LoVo (cell line): ENCODE data around the gene EGF.

Source experiments
- DNase-seq: peaks from one replicate; pipeline ENCODE4 v3.0.0-alpha.2; 2016; ENCODE audit warnings: low spot score

EGF gene

GRCh38 chr4:109994415-109994827, 81.7 kb downstream of the EGF start:
- DNase-seq: no peak

GRCh38 chr4:109996526-109996925, 83.8 kb downstream of the EGF start:
- no peak for DNase-seq

- DNase-seq: peak; percentile 72
Observed at GRCh38 chr4:109998867-109999584, 86.3 kb downstream of the EGF start.

- DNase-seq: no peak
Observed at GRCh38 chr4:109999585-109999912, 86.9 kb downstream of the EGF start.

- DNase-seq: no peak
Observed at GRCh38 chr4:110002326-110002725, 89.6 kb downstream of the EGF start.

- DNase-seq: no peak
Observed at GRCh38 chr4:110003401-110004187, 90.9 kb downstream of the EGF start.

DNA sequence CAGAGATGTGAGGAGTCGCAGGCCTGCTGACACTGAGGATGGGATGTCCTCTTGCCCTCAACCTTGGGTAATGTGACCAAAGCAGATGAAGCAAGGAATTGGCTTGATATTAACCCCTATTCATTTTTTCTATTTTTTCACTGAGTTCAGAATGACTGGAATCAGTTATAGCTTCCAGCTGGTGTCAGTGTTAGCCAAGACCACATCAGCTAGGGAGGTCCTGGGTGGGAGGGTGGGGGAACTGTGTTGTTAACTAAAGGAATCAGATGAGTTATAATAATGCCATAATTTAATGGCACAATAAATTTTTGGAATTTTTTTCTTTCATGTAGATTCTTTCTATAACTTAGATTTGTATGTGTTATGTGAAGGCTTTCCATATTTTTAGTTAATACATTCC, 91.9 kb downstream of the EGF start:
- no peak for DNase-seq

DNA sequence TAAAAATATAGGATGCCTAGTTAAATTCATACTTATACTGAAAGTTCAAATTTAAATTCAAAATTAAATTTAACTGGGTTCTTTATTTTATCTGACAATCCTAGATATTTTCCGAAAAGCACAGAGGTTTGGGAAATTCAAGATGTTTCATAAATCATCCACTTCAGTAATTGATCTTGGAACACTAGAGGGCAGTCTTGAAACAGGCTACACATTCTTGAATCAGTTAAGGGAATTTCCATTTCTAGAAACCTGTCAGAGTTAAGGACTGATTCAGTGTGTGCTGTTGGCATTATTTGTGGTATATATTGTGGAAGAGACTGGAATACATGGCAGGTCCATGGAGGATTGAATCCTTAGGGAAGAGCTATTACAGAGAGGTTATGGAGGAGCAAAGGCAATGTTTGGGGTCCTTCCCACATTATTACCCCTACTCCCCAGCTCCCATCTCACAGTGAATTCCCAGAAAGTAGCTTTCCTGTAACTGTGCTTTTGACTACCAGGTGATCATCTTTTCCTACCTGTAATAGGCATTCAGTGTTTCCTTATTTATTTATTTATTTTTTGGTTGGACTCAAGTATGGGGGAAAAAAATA, 92.9 kb downstream of the EGF start:
- DNase-seq: peak; percentile 63

- no peak for DNase-seq
Observed at GRCh38 chr4:110007217-110007616, 94.5 kb downstream of the EGF start.

GRCh38 chr4:110008540-110008939, 95.9 kb downstream of the EGF start:
- DNase-seq: no peak

GRCh38 chr4:110009550-110009949, 96.9 kb downstream of the EGF start:
- no peak for DNase-seq

DNA sequence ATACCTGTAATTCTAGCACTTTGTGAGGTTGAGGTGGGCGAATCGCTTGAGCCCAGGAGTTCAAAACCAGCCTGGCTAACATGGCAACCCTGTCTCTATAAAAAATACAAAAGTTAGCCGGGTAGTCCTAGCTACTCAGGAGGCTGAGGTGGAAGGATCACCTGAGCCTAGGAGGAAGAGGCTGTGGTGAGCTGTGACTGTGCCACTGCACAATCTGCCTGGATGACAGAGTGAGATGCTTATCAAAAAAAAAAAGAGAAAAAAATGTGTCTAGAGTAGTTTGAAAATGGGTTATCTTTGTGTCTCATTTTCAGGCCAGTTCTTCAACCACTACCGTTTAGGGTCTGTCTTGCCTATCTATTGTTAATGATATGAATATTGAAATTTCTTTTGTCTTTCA, 98.1 kb downstream of the EGF start:
- no peak for DNase-seq

- DNase-seq: no peak
Observed at GRCh38 chr4:110012917-110013316, 100.2 kb downstream of the EGF start.

DNA sequence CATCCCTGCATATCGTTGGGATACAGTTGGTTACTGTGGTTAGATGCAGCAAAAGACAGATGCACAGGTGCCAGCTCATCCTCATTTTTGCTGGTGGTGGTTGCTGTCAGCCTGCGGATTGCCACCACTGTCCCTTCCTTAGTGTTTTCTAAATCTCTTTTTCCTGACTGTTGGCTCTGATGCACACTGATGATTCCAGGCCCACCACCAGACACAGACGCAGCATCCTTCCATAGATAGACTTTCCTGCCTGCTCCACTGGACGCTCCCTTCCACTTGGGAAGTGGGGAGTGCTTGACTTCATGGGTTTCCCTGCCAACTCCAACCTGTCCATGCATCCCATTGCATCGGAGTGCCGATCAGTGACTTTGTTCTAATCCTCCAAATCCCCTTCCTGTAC, 101.5 kb downstream of the EGF start:
- no peak for DNase-seq

DNA sequence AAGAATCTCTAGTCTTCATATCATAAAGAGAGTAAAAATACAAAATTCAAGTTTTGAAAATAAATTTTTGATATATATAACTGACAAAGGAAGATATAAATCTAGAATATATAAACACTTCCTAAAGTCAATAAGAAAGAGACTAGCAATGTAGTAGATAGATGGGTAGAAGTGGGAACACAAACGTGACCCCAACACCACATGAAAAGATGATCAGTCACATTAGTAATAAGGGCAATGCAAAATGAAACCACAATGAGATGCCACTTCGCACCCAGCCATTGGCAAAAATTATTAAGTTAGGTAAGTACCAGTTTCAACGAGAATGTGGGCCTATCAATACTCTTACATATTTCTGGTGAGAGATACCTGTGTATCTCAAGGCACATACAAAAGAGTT, 106.5 kb downstream of the EGF start:
- DNase-seq: no peak

DNA sequence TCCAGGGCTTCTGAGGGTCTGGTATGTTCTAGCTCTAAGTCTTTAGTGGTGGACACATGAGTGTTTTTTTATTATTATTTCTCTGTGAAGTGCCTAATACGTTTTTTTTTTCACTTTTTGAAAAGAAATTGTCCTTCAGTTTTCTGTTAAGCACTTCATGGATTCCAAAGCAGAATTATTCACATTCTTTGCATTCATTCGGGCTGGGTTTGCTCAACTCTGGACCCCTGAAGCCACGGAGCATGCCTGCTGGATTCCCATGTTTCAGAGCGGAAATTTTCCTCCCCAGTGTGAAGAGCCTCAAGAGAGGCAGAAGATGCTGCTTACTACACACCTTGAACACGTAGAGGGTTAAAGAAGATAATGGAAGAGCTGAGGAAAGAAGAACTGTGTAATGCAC, 107.5 kb downstream of the EGF start:
- no peak for DNase-seq

DNA sequence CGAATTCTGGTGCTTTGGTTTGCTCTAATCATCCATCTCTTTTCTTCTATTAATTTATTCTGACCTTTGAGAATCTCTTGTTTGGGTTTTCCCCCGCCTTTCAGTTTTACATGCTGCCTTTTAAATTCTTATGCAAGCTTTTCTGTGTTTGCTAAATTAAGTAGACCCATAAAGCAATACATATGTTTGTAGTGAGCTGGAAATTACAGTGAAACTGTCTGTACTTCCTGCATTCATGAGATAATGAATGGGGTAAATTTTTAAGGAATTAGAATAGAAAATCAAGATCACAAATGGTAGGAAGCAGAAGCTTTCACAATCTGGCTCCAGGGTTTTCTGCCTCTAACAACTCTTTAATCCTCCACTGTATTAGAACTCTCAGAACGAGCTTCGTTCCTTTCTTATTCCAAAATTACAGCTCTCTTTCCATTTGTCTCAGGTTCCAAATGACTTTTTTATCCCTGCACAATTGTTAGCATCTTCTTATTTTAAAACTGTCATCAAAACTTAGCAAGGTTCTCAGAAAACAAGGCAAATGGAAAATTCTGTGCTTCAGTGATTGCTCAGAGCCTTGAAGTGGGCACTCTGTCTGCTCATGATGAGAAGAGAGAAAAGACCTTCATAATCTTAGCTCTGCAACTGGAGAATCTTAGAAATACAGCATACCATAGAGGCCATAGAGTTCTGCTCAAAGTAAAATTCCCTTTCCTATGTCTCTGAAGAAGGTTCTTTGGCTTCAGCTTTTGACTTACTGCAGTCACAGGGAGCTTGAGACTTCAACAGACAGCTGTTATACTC, 108.2 kb downstream of the EGF start:
- no peak for DNase-seq

DNA sequence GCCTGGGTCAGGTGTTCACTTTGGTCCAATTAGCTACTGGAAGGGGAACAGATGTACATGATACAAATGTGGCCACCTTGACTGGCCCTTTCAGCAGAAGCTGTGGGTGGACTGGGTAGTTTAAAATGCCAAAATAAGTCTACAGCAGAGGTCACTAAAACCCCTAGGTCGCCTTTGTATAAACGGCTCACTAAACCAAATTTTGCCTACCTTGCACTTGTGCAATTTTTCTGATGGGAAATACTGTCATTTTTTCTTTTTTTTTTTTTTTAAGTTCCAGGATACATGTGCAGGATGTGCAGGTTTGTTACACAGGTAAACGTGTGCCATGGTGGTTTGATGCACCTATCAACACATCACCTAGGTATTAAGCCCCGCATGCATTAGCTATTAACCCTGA, 109.8 kb downstream of the EGF start:
- DNase-seq: no peak

GRCh38 chr4:110025056-110025455, 112.4 kb downstream of the EGF start:
- DNase-seq: no peak

- no peak for DNase-seq
Observed at GRCh38 chr4:110025718-110026117, 113.0 kb downstream of the EGF start.

DNA sequence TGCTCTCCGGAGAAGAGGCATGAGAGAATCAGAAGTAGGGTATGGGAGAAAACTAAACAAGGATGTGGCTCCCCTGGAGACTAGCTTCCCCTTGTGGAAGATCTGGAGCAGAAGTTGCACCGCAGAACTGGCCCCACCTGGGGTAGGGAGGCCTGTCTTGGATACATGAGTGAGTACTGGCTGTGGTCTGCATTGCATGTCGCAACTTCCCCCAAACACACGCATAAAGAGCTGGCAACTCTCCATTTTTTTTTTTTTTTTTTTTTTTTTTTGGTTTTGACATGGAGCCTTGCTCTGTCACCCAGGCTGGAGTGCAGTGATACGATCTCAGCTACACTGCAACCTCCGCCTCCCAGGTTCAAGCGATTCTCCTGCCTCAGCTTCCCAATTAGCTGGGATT, 119.9 kb downstream of the EGF start:
- DNase-seq: no peak

GRCh38 chr4:110033355-110034025, 120.8 kb downstream of the EGF start:
- no peak for DNase-seq
